Activated CD8-positive, alpha-beta memory T cell treated with anti-CD3 and anti-CD28 coated beads, Interleukin-2, amount 50 U/mL, for 24 hours (primary cell): ENCODE results near the gene PMVK.
"Not testable (repeated sequence)": the region's sequence is repeated elsewhere in the genome, so short reads cannot be mapped to it uniquely, and the experiment has no call there.

Source experiments
- DNase-seq: peaks from one replicate; pipeline ENCODE4 v3.0.0-alpha.2; 2020; ENCODE audit errors: extremely low read depth

Gene PMVK

DNA sequence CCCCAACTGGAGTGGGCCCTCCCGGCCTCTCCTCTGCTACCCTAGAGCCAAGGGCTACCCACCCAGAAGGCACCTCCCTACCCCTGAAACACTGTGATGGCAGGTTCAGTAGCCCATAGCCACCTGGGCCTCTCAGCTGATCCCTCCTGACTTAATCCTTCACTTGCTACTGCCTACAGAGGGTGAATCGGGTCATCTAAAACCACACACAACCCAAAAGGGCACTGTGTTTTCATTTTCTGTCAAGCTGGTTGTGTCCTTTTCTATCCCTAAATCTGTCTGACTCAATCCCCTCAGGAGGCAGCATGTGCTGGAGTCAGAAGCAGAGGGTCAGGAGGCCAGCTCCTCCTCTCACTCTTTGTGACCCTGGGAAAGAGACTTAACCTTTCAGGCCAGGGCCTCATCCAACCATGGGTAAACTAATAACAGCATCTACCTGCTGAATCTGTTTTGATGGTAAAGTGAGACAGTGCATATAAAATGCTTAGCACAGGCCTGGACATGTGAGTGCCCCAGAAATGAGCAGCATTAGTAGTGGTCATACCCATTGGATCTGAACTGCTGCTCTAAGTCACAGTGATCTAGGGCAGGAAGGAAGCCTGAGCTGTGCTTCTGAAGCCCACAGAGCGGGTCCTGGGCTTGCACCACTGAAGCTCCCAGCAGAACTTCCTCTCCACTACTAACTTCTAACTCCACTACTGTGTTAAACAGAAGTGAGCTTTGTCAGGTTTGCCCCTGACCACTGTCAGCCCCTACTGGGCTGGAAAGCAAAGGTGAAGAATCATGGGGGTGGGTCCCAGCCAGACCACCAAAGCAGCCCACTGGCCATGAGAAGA, 11.0 kb downstream of the PMVK start:
- DNase-seq: no peak

DNA sequence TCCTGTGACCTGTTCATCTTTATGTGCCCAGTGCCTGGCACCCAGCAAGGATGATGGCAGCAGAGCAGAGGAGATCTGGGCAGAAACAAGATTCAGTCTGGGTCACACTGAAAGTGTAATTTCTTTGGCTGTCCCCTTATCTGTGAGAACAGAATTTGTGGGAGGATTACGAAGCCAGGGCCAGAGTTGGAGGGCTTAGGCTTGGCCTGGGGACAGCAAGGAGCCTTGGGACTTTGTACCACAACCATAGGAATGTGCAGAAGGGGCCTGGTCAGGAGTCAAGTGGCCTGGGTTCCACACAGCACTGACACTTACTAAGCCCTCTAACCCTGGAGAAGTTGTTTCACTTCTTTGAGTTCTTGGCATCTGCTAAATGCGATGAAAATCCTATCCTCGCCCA, 12.8 kb downstream of the PMVK start:
- DNase-seq: no peak

DNA sequence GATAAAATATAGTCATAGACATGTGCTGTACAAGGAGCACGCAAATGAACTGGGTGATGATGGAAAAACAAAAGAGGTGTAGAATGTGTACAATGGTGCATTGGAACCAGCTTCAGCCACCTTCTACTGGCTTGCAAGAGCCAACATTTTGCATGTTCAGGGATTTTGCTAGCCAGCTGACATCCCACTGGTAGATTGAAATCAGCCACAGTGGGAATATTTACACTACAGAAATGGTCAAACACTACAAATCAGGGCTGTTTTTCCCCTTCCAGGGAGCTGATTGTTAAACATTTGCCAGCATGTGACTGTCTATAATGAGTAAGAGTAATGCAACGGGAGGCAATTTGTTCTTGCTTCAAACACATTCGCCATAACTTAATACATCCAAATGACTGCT, 23.2 kb downstream of the PMVK start:
- DNase-seq: no peak

DNA sequence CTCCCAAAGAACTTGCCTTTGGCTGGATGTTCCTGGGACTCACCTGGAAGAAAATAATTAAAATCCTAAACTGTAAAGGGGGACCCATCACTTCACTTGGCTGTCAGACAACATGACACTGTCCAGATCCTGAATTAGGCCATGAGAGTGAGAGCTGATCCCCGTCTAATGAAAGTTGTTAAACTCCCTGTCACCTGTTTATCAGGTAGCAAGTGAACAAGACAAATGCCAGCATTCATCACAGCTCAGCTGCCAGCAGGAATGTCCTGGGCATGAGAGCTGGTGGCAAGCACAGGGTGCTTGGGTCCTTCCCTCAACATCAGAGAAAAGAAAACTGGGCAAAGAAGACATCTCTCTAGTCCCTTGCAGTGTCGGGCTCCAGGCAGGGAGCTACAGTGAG, 23.8 kb downstream of the PMVK start:
- DNase-seq: no peak

DNA sequence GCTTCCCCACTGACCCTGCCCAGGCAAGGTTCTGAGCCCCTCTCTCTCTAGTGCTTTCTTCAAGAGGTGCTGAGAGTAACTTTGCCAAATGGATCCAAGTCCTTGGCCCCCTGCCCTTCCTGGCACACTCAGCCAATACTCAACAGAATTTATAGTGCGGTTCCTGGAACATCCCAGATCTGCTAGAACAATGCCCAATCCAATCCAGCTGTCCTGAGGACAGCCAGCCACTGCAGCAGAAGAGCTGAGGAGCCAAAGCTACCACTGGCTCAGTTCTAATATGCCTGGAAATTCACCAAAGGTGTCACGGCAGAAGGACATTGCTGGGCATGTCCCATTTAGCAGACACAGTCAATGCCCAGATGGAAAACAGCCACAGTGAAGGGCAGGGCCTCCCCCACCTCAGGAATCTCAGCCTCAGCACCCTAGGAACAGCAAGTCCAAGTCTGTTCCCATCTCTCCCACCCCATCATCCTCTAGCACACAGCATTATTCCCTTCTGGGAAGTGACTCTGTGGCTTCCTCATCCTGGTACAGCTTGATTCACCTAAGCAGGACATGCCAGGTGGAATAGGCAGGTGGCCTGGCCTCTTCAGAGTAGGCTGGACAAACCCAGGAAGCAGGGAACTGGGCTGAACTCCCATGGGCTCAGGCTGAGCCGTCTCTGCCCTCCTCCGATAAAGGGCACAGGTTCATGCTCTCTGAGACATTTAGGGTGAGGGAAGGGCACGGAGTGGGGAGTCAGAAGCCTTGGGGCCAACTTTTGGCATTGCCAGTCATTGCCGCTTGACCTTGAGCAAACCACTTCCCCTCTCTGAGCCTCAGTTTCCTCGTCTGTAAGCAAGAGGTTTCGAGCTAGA, 24.6 kb downstream of the PMVK start:
- no peak for DNase-seq

DNA sequence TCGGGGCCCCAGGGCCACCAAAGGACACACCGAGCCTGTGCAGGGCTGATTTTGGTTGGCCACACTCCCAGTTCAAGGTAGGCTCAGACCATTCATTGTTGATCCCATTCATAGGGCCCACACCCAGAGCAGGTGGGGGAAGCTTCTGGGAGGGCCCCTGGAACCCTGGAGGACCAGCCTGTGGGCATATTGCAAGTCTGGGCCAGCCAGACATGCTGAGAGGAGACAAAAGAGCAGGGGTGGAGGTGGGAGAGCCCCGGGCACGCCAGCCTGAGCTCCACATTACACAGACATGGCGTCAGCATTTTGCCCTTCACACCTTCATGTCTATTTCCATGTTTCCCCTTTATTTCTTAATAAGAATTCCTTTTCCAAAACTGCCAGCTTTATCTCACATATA, 25.7 kb downstream of the PMVK start:
- DNase-seq: no peak

DNA sequence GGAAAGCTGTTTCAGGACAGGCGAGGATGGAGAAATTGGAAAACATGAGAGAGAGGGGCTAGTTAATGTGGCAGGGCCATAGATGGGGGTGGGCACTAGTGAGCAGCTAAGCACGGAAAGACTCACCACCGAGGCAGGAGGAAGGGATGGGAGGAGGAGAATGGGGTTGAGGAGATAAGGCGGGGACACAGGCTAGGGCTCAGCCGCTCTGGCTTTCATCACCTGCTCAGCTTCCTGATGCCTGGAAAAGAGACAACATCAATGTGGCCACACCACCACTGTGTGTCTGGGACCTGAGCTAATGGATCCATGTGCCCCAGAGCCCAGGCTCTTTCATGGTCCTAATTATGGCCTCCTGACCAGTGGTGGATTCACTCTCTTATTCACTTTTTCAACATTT, 27.6 kb downstream of the PMVK start:
- DNase-seq: no peak

DNA sequence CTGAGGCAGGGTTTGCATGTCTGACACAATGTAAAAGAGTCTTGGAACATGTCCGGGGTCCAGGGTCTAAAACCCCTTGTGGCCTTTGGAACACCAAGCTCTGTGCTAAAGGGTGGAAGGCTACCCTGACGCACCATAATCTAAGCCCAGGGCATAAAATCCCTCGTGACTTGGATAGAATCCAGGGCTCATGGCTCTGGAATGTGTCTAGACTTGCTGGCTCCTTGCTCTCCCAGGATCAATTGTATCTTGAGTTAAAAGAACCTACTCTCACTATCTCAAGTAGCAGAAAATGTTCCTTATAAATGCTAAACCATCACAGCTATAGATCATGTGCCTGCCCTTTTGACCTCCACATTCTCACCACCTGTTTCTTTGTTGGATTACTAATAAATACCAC, 28.4 kb downstream of the PMVK start:
- DNase-seq: not testable (repeated sequence)

DNA sequence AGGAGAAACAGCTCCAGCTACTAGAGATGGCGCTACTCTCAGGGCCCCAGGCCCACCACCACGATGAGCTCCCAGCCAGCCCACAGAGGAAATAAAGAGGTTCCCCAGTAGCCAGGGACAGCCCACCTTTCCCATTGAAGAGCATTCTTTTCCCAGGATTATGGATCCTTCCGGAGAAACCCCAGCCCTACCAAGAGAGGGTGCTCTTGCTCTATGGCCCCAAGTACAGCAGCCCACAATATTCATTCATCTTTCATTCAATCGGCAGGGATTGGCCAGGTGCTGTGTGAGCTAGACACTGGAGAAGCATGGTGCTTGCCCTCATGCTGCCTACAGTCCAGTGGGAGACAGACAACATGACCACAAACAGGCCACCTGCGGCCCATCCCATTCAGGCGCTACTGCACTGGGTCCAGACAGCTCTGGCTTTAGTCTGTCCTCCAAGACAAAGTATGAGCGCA, 29.9 kb downstream of the PMVK start:
- DNase-seq: no peak

DNA sequence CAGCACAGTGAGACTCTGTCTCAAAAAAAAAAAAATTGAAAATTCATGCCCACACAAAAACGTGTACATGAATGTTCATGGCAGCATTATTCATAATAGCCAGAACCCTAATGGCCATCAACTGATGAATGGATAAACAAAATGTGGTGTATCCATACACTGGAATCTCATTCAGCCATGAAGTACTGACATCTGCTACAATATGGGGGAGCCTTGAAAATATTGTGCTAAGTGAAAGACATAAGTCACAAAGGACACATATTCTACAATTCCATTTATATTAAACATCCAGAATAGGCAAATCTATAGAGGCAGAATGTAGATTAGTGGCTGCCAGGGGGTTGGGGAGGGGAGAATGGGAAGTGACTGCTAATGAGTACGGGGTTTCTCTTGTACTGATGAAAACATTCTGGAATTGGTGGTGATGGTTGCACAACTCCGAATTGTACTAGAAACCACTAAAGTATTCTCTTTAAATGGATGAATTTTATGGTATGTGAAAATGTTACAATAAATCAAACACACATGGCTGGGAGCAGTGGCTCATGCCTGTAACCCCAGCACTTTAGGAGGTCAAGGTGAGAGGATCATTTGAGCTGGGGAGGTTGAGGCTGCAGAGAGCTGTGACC, 33.5 kb downstream of the PMVK start:
- no peak for DNase-seq

DNA sequence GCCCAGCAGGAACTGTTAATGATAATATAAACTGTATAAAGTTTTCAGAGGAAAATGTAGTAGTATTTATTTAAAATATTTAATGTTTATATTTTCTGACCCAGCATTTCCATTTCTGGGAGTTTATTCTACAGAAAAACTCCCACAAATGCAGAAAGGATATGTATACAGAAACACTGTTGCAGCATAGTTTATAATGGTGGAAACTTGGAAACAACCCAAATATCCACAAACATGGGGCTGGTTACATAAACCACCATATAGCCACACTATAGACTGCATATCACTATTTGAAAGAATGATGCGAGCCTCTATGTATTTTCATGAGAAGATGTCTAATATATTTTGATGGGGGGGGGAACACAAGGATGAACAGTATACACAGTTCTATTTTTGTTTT, 34.9 kb downstream of the PMVK start:
- no peak for DNase-seq

DNA sequence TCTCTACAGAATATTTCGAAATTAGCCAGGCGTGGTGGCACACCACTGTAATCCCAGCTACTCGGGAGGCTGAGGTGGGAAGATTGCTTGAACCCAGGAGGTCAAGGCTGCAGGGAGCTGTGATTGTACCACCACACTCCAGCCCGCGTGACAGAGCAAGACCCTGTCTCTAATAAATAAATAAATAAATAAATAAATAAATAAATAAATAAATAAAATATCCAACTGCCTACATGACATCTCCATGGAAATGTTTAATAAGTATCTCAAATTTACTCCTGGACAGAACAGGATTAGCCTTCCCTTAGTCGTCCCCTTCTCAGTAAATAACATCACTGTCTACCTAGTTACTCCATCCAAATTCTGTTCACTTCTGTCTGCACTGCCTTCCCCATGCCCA, 37.5 kb downstream of the PMVK start:
- DNase-seq: no peak

DNA sequence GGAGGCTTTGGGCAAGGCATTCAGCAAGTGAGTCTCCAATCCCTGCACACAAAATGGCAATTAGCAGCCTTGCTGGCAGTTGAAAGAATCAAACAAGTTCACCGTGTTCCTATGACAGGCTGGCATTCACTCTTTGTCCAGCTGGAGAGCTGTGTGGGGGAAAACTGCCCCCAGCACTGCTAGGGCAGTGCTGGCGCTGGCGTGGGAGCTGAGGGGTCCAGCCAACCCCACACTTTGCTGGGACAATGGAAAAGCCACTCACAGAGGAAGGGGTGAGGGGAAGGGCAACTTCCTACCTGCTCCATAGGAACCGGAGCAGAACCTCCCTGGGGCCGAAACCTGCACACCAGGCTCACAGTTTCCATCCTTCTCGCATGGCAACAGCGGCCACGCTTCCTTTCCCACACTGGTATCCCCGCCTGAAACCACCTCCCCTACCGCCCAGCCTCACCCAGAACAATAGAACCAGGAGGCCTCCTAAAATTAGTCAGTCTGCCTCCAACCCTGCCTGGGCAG, 39.7 kb downstream of the PMVK start:
- no peak for DNase-seq

DNA sequence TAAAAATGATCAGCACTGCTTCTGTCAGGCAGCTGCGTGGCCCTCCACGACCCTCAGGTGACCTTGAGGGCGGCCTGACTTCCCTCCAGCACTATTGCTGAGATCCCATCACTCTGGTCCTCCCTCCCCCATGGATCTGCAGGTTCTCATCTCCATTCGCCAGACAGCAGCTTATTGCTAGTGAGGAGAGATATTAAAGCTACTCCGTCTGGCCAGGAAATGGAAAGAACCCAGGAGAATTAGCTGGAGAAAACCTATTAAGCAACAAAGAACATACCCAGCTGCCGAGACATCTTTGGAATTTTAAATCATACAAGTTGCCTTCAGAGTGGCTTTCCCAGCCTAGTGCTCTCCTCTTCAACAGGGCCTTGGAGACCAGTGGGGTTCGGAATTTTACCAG, 40.7 kb downstream of the PMVK start:
- no peak for DNase-seq

DNA sequence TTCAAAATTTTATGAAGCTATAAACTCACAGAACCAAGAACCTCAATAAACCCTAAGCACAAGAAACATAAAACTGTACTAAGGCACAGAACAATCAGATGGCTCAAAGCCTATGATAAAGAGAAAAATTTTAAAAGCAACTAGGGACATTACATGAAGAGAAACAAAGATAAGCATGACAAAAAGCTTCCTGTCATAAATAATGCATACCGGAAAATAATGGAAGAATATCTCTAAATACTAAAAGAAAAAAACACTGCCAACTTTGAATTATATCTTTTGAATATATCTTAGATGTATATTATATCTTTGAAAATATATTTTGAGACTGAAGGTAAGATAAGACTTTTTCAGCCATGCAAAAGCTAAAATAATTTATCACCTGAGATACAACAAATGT, 45.1 kb downstream of the PMVK start:
- DNase-seq: no peak

DNA sequence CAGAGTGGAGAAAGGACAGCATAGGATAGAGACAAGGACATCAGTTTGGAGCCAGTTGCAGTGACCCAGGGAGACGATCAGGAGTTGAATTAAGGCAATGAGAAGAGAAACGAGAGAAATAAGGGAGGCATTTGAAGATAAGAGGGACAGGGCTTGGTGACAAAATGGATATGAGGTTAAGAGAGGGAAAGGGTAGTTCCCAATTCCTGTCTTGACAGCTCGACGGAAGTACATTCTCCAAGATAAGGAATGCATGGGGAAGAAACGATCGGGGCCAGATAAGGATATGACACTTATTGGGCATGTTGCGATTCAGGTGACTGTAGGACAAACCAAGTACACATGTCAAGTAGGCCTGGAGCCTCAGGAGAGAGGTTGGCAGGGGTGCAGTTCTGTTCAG, 47.8 kb downstream of the PMVK start:
- DNase-seq: no peak

DNA sequence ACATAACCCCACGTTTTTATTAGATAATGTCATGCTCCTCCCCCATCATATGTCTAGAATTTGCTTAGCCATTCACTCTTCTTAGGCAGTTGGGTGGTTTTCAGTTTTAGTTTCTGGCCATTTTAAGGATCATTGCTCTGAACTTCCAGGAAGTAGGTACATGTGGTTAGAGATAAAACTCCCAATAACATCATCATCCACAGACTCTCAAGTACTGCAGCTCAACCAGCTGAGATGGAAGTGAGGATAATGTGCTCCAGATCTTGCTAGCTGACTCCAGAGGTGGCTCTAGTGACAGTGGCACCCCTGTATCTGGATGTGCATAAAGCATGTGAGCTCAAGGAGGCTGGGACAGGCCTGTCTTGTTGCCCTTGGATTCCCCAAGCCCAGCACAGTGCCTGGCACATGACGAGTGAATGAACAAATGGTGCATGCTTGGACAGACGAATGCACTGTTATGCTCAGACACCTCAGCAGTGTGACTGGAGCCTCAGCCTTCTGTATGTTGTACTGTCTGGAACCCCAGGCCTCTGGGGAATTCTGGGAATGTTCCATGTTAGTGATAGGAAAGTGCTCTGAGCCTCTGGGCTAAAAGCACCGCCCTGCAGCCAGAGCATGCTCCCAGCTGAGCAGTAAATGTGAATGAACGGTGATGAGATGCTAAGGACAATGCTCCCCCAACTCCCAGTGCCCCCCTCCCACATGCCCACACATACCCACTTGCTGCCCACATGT, 50.1 kb downstream of the PMVK start:
- DNase-seq: no peak

DNA sequence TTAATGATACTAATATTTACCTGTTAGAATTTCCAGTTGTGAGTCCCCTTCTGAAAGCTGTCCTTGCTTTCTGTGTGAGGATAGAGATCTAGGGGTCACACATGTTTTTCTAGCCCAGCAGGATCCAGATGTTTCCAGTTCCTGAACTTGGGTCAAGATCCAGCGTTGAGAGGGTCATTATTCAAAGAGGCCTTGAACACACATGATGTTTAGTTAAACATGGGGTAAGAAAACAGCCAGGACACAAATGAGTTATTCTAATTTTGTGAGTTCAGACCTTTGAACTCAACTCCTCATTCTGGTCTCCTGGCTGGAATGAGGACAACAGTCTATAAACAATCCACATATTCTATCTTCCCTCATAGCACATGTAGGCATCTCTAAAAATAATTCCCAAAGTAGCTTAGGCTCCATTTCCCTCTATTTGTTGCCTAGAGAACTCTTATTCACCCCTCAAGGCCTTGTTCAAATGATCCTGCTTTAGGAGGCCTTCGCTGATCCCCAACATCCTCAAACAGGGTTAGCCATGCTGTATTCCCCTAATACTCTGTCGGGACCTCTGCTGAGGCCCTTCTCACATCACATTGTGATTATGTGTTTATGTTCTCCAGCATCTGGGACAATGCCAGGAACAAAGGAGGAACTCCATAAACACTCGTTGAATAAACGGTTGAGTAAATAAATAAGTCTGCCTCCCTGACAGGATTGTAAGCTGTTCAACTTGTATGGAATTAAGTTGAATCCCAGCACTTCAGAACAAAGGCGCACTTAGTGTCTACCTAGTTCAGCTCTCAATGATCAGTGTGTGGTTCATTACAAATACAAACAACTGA, 51.4 kb downstream of the PMVK start:
- no peak for DNase-seq

DNA sequence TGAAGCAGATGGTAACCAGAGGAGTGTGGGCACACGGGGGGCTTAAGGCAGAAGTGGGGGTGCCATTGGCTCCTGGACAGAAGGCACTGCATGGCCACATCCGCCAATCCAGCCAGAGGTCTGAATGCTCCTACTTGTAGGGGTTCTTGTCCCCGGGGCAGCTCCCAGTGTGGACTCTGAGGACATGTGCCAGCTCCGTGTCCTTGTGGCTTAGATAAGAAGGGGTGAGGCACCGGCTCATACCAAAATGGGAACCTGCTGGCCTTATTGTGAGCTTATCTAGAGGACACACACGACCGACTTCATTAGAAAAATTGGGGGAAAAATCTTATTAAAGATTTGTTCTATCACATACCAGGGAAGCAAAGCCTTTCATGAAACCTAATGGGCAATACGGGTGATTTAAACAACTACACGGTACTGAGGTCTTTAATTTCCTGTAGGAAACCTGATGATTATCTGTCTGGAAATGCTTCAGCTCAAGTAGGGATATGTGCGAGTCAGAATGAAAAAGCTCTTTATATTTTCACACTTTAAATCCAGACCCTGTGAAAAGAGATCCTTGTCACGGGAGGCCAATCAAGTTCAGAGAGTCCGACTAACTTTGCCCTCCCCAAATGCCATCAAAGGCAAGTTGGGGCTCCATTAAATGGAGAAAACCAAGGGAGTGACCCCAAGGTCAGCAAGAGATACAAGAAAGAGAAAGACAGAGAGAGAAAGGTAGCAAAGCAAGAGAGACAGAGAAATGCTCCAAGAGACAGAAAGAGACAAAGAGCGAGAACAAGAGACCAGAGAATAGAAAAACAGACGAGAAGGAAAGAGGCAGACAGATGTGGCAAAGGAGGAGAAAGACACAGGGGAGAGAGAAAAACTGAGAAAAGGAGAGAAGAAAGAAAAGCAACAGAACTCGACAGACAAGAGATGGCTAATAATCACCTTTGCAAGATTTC, 52.3 kb downstream of the PMVK start:
- DNase-seq: no peak
